Lung (tissue), 12 donors: ENCODE data around the gene DUOX1. TPM values are rescaled to one million over a fixed set of nuclear protein-coding genes. Genes with fewer than 3 reads are reported as not detected.

ENCODE experiments used
- ATAC-seq: fragments of 200-7000 bp; cut with Tn5 transposase; one replicate; pipeline ENCODE4 v1.9.1; 2020; ENCODE audit warnings: moderate number of reproducible peaks; ENCODE audit not compliant: insufficient read depth, low FRiP score
- DNase-seq, 3 donors: peaks; one replicate each; pipeline ENCODE4 v3.0.0-alpha.2; 2013 to 2017
- H3K27ac ChIP-seq, 2 donors: one replicate each; pipeline ENCODE4 v1.5.1; 2013; ENCODE audit warnings: mild to moderate bottlenecking in 2 of 2, moderate library complexity in 2 of 2, control low read depth in 1 of 2, inconsistent platforms in 1 of 2, low read depth in 1 of 2, low read length in 1 of 2
- H3K27me3 ChIP-seq, 3 donors: one replicate each; pipeline ENCODE4 v1.5.1; 2013; ENCODE audit warnings: low read length in 2 of 3; ENCODE audit not compliant: control insufficient read depth in 3 of 3, insufficient read depth in 3 of 3
- H3K36me3 ChIP-seq, 4 donors: one replicate each; pipeline ENCODE4 v1.5.1; 2013; ENCODE audit warnings: low read length in 4 of 4, mild to moderate bottlenecking in 1 of 4, moderate library complexity in 1 of 4; ENCODE audit not compliant: control insufficient read depth in 4 of 4, insufficient read depth in 4 of 4
- H3K4me1 ChIP-seq, 5 donors: one replicate each; pipeline ENCODE4 v1.5.1; 2013; ENCODE audit warnings: low read length in 5 of 5, mild to moderate bottlenecking in 2 of 5, moderate library complexity in 1 of 5; ENCODE audit not compliant: control insufficient read depth in 5 of 5, insufficient read depth in 5 of 5
- H3K4me3 ChIP-seq: one replicate; pipeline ENCODE4 v1.5.1; 2013; ENCODE audit warnings: mild to moderate bottlenecking, control low read depth, moderate library complexity
- H3K9ac ChIP-seq, 2 donors: one replicate each; pipeline ENCODE4 v1.5.1; 2013; ENCODE audit warnings: low read length in 2 of 2, control low read depth in 1 of 2; ENCODE audit not compliant: insufficient read depth in 1 of 2
- H3K9me3 ChIP-seq, 4 donors: one replicate each; pipeline ENCODE4 v1.5.1; 2013; ENCODE audit warnings: low read length in 3 of 4, mild to moderate bottlenecking in 1 of 4, moderate library complexity in 1 of 4; ENCODE audit not compliant: control insufficient read depth in 4 of 4, insufficient read depth in 3 of 4
- WGBS, 2 donors: extraction: QIAGEN DNeasy Blood & Tissue Kit; methylation state at CpG; one replicate each; pipeline ENCODE4 v1.1.7; 2013; 5-methylcytosine and 5-hydroxymethylcytosine counted together
- polyA plus RNA-seq, 2 donors: library from polyadenylated mRNA; stranded (reverse); fragments of 200-250 nt; gene quantifications; one replicate each; pipeline ENCODE4 v1.2.1, GENCODE V29; 2013
- total RNA-seq, 2 donors: library from RNA; depleted of rRNA in 1 of 2; stranded (reverse); fragments of >200 nt in 1 of 2; gene quantifications; one replicate each; pipeline ENCODE4 v1.2.1, GENCODE V29; 2014 to 2021
- TF ChIP-seq, protein P1 (sequence below): IDR thresholded peaks from 2 replicates; pipeline ENCODE4 v1.5.1; 2012; ENCODE audit warnings: mild to moderate bottlenecking; ENCODE audit errors: control extremely low read depth, extremely low read depth
- donor health status: control.
- donor health status: control.
- donor health status: Bipolar disorder and iron deficiency.
- donor health status: healthy.
- donor health status: DM: yes; HTN: yes; CAD: no.

DUOX1 gene
- total and polyA plus RNA-seq, 4 donors: 61.7 to 363 (median 115) TPM

DNA sequence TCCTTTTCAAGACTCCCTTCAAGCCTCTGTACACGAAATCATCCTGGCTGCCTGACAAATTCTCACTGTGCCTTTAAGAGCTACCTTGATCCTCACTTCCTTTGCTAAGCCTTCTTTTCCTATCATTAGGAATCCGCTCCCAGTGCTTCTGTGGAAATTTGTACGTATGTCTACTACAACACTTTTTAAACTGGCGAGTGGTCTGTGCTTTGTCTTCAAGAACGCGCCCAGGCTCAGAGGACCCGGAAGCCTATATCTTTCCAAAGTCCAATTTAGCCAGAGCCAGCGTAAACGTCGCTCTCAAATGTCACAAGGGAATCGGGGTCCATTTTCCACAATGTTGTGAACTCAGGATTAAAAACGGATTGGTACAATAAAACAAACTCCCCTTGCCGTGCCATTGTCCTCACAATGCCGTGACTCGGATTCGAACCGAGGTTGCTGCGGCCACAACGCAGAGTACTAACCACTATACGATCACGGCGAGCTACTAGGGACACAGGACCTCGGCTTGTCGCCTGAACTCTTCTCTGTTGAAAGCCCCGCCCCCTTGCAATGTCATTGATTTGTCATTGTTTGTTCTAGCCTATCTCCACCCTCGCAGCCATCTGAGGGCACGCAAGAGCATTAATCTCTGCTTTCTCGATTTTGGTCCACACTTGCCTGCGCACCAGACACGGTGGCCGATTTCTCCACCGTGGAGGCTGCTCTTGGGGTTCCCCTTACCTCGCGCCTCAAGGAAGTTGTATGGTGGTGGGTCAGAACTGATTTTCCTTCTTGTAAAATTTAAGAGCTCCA is 70.4 kb downstream of the DUOX1 start:
- Histone ChIP-seq H3K27ac (peak overlapping the region; percentile 99 to 100), H3K9ac (peak overlapping the region; percentile 85 to 99), H3K36me3 (no peaks in the 10 kb centered on the region), H3K4me1 (peaks cover 0 to 3% (median 0%) of the 10 kb centered on the region in 5 donors), H3K27me3 (no peaks in the 10 kb centered on the region), H3K9me3 (no peaks in the 10 kb centered on the region), H3K4me3 (peak overlapping the region; percentile 47)
- peak; percentile 67 for ATAC-seq
- 0 to 1% methylated on average over 34 of the region's 34 CpGs for WGBS, 2 donors
- TF ChIP-seq, protein P1, sequence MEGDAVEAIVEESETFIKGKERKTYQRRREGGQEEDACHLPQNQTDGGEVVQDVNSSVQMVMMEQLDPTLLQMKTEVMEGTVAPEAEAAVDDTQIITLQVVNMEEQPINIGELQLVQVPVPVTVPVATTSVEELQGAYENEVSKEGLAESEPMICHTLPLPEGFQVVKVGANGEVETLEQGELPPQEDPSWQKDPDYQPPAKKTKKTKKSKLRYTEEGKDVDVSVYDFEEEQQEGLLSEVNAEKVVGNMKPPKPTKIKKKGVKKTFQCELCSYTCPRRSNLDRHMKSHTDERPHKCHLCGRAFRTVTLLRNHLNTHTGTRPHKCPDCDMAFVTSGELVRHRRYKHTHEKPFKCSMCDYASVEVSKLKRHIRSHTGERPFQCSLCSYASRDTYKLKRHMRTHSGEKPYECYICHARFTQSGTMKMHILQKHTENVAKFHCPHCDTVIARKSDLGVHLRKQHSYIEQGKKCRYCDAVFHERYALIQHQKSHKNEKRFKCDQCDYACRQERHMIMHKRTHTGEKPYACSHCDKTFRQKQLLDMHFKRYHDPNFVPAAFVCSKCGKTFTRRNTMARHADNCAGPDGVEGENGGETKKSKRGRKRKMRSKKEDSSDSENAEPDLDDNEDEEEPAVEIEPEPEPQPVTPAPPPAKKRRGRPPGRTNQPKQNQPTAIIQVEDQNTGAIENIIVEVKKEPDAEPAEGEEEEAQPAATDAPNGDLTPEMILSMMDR: no peak
- DNase-seq: peak; percentile 98 to 99 (median 98)

DNA sequence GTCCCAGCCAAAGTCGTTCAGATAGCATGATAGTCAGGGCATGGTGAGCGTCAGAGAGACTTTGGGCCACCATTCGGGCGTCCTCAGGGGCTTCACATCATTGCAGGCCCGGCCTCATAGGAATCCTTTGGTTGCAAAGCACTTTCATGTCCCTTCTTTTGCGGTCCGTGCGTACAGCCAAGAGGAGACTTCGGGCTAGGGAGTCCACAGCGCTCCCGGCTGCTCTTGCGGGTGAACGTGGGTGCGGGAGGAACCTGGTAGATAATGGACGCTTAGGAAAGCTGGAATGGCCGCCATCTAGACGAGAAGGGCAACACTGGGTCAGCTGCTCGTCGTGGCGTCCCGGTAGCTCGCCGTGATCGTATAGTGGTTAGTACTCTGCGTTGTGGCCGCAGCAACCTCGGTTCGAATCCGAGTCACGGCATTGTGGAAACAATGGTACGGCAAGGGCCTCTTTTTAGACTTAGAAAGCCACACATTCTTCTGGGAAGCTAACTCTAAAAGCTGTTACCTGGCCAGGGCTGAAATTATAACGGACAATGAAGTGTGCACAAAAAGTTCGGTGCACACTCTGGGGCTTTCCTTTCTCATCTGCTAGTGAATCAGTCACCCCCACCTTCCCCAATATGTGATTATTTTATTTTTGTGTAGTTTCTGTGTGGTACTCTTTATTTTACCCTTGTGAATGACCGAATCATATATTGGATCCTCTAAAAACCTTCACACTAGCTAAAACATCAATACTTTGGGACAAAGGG is 71.2 kb downstream of the DUOX1 start:
- Histone ChIP-seq H3K9ac (peak overlapping the region; percentile 85 to 99), H3K27ac (peak overlapping the region; percentile 99 to 100), H3K4me1 (peaks cover 0 to 3% (median 0%) of the 10 kb centered on the region in 5 donors), H3K4me3 (peak overlapping the region; percentile 47), H3K27me3 (no peaks in the 10 kb centered on the region), H3K36me3 (no peaks in the 10 kb centered on the region), H3K9me3 (no peaks in the 10 kb centered on the region)
- DNase-seq: peak; percentile 89 to 95 (median 91)
- WGBS, 2 donors: 3 to 4% methylated on average over 34 of the region's 34 CpGs
- ATAC-seq: peak; percentile 24
- TF ChIP-seq, protein P1: no peak

DNA sequence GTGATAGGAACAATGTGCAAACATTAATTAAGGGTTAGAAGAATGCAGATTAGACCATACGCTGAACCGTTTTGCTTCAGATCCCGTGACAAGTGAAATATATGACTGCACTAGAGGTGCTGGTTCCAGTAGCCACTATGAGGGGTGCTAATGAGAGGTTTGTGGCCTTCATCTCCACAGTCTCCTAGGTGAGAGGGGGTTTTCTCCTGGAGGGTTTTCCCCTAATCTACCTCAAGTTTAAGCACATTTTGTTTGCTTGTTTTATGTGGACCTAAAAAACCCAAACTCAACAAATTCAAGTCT is 71.7 kb downstream of the DUOX1 start:
- no peaks in the 10 kb centered on the region for H3K36me3 ChIP-seq
- ATAC-seq (no peak), DNase-seq (no peak)
- H3K9ac ChIP-seq: peak overlapping the region in 1 of 2 donors; percentile 99
- H3K9me3 ChIP-seq: no peaks in the 10 kb centered on the region
- peak overlapping the region in 1 of 2 donors; percentile 43 for H3K27ac ChIP-seq
- H3K27me3 ChIP-seq: no peaks in the 10 kb centered on the region
- WGBS, 2 donors: 88% methylated on average over 3 of the region's 3 CpGs
- H3K4me1 ChIP-seq: peaks cover 0 to 3% (median 0%) of the 10 kb centered on the region in 5 donors
- no peak overlapping the region for H3K4me3 ChIP-seq
- TF ChIP-seq, protein P1: no peak
